K562 (cell line): ENCODE results near the gene QKI. TPM values are rescaled to one million over a fixed set of nuclear protein-coding genes. Genes with fewer than 3 reads are reported as not detected.

Experiments
- ATAC-seq: fragments of 200-7000 bp; cut with Tn5 transposase; 3 replicates; pipeline ENCODE4 v1.9.1; 2020; ENCODE audit warnings: moderate library complexity
- BruUV-seq: library from RNA; stranded (reverse); fragments of 400-500 nt; replicated peaks from 2 replicates; lab custom pipeline; 2021; lab: Mats Ljungman, UMichigan
- CTCF ChIA-PET: fragments of 300-600 bp; formaldehyde crosslinking; extraction: SDS; loops from one replicate; lab custom pipeline; 2021; ENCODE audit warnings: low intra/inter-chr PET ratio; lab: Yijun Ruan, JAX
- POLR2A ChIA-PET: fragments of 300-600, 350-650 bp; sonication (Branson Sonifier 250); formaldehyde crosslinking; extraction: SDS; loops from one replicate; lab custom pipeline; 2021; ENCODE audit warnings: antibody characterized with exemption, inconsistent platforms; lab: Yijun Ruan, JAX
- DNase-seq, 4 experiments: peaks; one replicate each; pipeline versions ENCODE4 v3.0.0 to v3.0.0-alpha.2; 2011 to 2018; ENCODE audit warnings: low spot score in 3 of 4, mixed read lengths in 3 of 4; ENCODE audit errors: extremely low read depth in 1 of 4
- FAIRE-seq: peaks from 2 replicates; lab custom pipeline; 2011; peaks lifted over from hg19 to GRCh38; lab: Jason Lieb, UNC
- H2AFZ ChIP-seq: 2 replicates; pipeline ENCODE4 v1.6.0; 2011; ENCODE audit warnings: low read depth, low read length, control low read depth, inconsistent platforms
- H3K27ac ChIP-seq: fragments of 200-600 bp; 3 replicates; pipeline ENCODE4 v1.8.0; 2011; ENCODE audit warnings: low read depth, mild to moderate bottlenecking, control low read depth, inconsistent platforms, low read length, moderate library complexity, mixed read lengths; ENCODE audit errors: extremely low read depth
- H3K27me3 ChIP-seq, 2 experiments: fragments of 300-600 bp in 1 of 2; 2 replicates in 1 of 2; 3 replicates in 1 of 2; pipeline versions ENCODE4 v1.6.0 to v1.8.0; 2011; ENCODE audit warnings: inconsistent platforms in 2 of 2, low read length in 2 of 2, mild to moderate bottlenecking in 1 of 2, mixed read lengths in 1 of 2, moderate library complexity in 1 of 2; ENCODE audit not compliant: control insufficient read depth in 2 of 2, insufficient read depth in 2 of 2
- H3K36me3 ChIP-seq: fragments of 300-600 bp; 3 replicates; pipeline ENCODE4 v1.8.0; 2011; ENCODE audit warnings: mild to moderate bottlenecking, low read length, inconsistent platforms; ENCODE audit not compliant: control insufficient read depth, insufficient read depth
- H3K4me1 ChIP-seq, 2 experiments: fragments of 200-600 bp in 1 of 2; replicated peaks in 1 of 2; 2 replicates in 1 of 2; 3 replicates in 1 of 2; pipeline versions ENCODE4 v1.5.1 to v1.8.0; 2011; ENCODE audit warnings: inconsistent platforms in 2 of 2, low read length in 2 of 2, mild to moderate bottlenecking in 1 of 2, mixed read lengths in 1 of 2, moderate library complexity in 1 of 2; ENCODE audit not compliant: control insufficient read depth in 2 of 2, insufficient read depth in 2 of 2
- H3K4me2 ChIP-seq: 2 replicates; pipeline ENCODE4 v1.6.1; 2011; ENCODE audit warnings: low read length, control low read depth, inconsistent platforms, mixed read lengths; ENCODE audit not compliant: insufficient read depth
- H3K4me3 ChIP-seq: fragments of 200-600 bp; sonication (generic), shearing (Covaris generic); 2 replicates; pipeline ENCODE4 v1.5.1; 2016; ENCODE audit warnings: control low read depth, inconsistent platforms
- H3K79me2 ChIP-seq: fragments of 200-600 bp; 3 replicates; pipeline ENCODE4 v1.8.0; 2011; ENCODE audit warnings: low read length, inconsistent platforms; ENCODE audit not compliant: control insufficient read depth, insufficient read depth
- H3K9ac ChIP-seq, 2 experiments: 2 replicates each; pipeline versions ENCODE4 v1.6.0 to v1.6.1; 2011; ENCODE audit warnings: low read depth in 2 of 2, low read length in 2 of 2, control low read depth in 1 of 2, inconsistent platforms in 1 of 2, mild to moderate bottlenecking in 1 of 2, mixed read lengths in 1 of 2; ENCODE audit not compliant: insufficient read depth in 1 of 2
- H3K9me1 ChIP-seq: one replicate; pipeline ENCODE4 v1.6.0; 2011; ENCODE audit warnings: inconsistent platforms, mild to moderate bottlenecking, low read length, moderate library complexity; ENCODE audit not compliant: control insufficient read depth, insufficient read depth
- H3K9me3 ChIP-seq: replicated peaks from 2 replicates; pipeline ENCODE4 v1.5.1; 2011; ENCODE audit warnings: low read depth, low read length, inconsistent platforms; ENCODE audit not compliant: control insufficient read depth, insufficient read depth
- H4K20me1 ChIP-seq: replicated peaks from 2 replicates; pipeline ENCODE4 v1.6.1; 2011; ENCODE audit warnings: low read length, inconsistent platforms, mixed read lengths; ENCODE audit not compliant: control insufficient read depth, insufficient read depth
- ETS2 ChIP-seq: IDR thresholded peaks from 2 replicates; pipeline ENCODE4 v1.6.1; 2016; ENCODE audit warnings: borderline replicate concordance, missing genetic modification characterization, mild to moderate bottlenecking, moderate library complexity, missing compliant biosample characterization; ENCODE audit not compliant: poor library complexity, severe bottlenecking
- SPI1 ChIP-seq: IDR thresholded peaks from 2 replicates; pipeline ENCODE4 v1.6.1; 2011; ENCODE audit warnings: low read depth, low read length, control low read depth, borderline replicate concordance
- TBP ChIP-seq: optimal IDR thresholded peaks from 2 replicates; pipeline ENCODE3; 2011; ENCODE audit warnings: low read depth, low read length, improper control_type of control experiment
- WGBS: fragments of 100-300 bp; shearing (Covaris generic); methylation state at CpG from one replicate; pipeline ENCODE4 v1.1.6; 2016; ENCODE audit warnings: low coverage, mixed read lengths; ENCODE audit not compliant: insufficient coverage; ENCODE audit errors: missing lambda C conversion rate; 5-methylcytosine and 5-hydroxymethylcytosine counted together
- in situ Hi-C: fragments of 300-500 bp; cut with MboI; formaldehyde crosslinking; loops from 4 replicates; pipeline ENCODE4 v1.15.0; 2018; ENCODE audit warnings: inconsistent platforms, mixed read lengths
- intact Hi-C: fragments of 100-400 bp; cut with micrococcal nuclease; formaldehyde crosslinking; loops from 2 replicates; pipeline ENCODE4 v1.14.2; 2022
- polyA plus RNA-seq, 8 experiments: library from polyadenylated mRNA; depleted of rRNA in 4 of 8; stranded (reverse) in 5 of 8; unstranded in 3 of 8; fragments of >200 nt; fragmentation: Nextera tagmentation in 2 of 8; fragmentation: Illumina TruSeq in 1 of 8; extraction: Ambion mirVana in 2 of 8; extraction: Trizol in 1 of 8; gene quantifications; 2 replicates each; pipeline versions ENCODE4 v1.2.1 to v1.2.3, GENCODE V29; 2011 to 2014; ENCODE audit warnings: inconsistent platforms in 1 of 8, missing spikeins in 1 of 8
- total RNA-seq, 7 experiments: library from RNA; depleted of rRNA in 6 of 7; stranded (reverse); fragments of >200 nt in 6 of 7; fragmentation: Illumina TruSeq in 2 of 7; extraction: Trizol in 2 of 7; gene quantifications; 2 replicates each; pipeline versions ENCODE4 v1.2.1 to v1.2.3, GENCODE V29; 2011 to 2021; ENCODE audit warnings: low replicate concordance in 1 of 7
- TF ChIP-seq, protein P1 (sequence below): fragments of 150-350 bp; IDR thresholded peaks from 2 replicates; pipeline ENCODE4 v1.6.1; 2014; ENCODE audit warnings: low read depth, mild to moderate bottlenecking, low read length, borderline replicate concordance

QKI gene
- total and polyA plus RNA-seq, 9 of the 15 experiments (the other 6 are each of a cell fraction or from before 2014, with no cell fraction given) = 20.4 to 215 (median 123) TPM

DNA sequence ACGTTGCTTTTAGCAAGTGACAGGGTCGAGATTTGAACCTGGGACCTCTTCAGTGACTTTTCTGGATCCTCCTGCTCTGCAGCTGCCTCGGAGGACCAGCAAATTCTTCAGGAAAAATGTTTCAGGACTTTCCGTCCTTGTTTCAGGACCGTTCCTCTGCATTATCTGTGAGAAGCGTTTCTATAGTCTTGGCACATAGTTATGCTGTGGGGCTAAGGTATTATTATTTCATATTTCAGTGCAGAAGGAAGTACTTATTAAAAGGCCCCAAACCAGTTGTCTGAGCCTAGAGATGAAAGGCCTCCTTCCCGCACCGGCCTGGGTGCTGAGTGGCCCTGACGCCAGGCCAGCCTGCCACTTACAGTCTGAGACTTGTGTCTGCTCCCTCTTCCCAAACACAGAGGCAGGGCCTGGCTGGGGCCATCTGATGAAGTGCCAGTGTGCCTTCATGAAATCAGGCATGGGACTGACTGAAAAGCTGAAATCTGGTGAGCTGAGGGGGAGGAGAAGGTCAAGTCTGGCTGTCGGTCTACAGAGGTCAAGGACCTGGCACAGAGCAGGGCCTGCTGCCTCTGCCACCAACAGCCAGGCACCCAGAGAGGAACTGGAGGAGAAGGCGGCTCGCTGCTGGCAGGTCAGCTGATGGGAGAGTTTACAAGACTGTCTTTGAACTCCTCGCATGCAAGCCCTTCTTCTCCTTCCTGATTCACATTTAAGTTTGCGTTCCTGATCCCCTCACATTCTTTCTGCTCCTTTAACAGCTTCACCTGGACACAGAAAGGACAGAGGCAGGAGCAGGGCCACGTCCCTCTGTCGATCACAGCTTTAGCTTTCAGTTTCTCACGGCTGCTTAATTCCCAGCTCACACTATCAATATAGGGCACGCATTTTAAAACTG, 8.9 kb upstream of the QKI start:
- ChIA-PET CTCF (interaction anchor here (0.6 kb wide), 1 partner anchor 8 kb away, joined by 4 read pairs; no protein-coding TSS in a partner anchor), POLR2A (interaction anchor here (0.6 to 1.0 kb wide), 3 partner anchors 48 to 514 kb away, joined by 3 read pairs; no protein-coding TSS in a partner anchor)
- no peak overlapping the region for H3K4me3 ChIP-seq
- no peaks in the 10 kb centered on the region for H4K20me1 ChIP-seq
- H3K4me2 ChIP-seq = peak overlapping the region; percentile 53
- no peaks in the 10 kb centered on the region for H3K36me3 ChIP-seq
- no peaks in the 10 kb centered on the region for H3K9me3 ChIP-seq
- intact Hi-C loops (no loop called here), in situ Hi-C loops (no loop called here)
- no peak overlapping the region; a peak in 1 of 4 replicates for H3K9ac ChIP-seq
- no peak for FAIRE-seq
- ATAC-seq = peak; percentile 32
- DNase-seq = no peak
- 32% methylated on average over 18 of the region's 18 CpGs for WGBS
- peak overlapping the region; percentile 76 for H2AFZ ChIP-seq
- TF ChIP-seq TBP (no peak), SPI1 (peak; percentile 40; the same call in 1 of the 2 replicates), ETS2 (no peak)
- TF ChIP-seq, protein P1, sequence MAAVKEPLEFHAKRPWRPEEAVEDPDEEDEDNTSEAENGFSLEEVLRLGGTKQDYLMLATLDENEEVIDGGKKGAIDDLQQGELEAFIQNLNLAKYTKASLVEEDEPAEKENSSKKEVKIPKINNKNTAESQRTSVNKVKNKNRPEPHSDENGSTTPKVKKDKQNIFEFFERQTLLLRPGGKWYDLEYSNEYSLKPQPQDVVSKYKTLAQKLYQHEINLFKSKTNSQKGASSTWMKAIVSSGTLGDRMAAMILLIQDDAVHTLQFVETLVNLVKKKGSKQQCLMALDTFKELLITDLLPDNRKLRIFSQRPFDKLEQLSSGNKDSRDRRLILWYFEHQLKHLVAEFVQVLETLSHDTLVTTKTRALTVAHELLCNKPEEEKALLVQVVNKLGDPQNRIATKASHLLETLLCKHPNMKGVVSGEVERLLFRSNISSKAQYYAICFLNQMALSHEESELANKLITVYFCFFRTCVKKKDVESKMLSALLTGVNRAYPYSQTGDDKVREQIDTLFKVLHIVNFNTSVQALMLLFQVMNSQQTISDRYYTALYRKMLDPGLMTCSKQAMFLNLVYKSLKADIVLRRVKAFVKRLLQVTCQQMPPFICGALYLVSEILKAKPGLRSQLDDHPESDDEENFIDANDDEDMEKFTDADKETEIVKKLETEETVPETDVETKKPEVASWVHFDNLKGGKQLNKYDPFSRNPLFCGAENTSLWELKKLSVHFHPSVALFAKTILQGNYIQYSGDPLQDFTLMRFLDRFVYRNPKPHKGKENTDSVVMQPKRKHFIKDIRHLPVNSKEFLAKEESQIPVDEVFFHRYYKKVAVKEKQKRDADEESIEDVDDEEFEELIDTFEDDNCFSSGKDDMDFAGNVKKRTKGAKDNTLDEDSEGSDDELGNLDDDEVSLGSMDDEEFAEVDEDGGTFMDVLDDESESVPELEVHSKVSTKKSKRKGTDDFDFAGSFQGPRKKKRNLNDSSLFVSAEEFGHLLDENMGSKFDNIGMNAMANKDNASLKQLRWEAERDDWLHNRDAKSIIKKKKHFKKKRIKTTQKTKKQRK = no peak
- no peaks in the 10 kb centered on the region for H3K79me2 ChIP-seq
- no peak overlapping the region for H3K27ac ChIP-seq
- H3K9me1 ChIP-seq = no peaks in the 10 kb centered on the region
- H3K4me1 ChIP-seq = no peaks in the 10 kb centered on the region
- no peaks in the 10 kb centered on the region for H3K27me3 ChIP-seq
- no TSS peak for BruUV-seq
